Prostate gland (tissue), 2 donors: ENCODE measurements around the gene LPCAT3. TPM values are rescaled to one million over a fixed set of nuclear protein-coding genes. Genes with fewer than 3 reads are reported as not detected.

ENCODE experiments used
- DNase-seq: peaks from one replicate; pipeline ENCODE4 v3.0.0-alpha.2; 2019; ENCODE audit warnings: low spot score
- H3K27ac ChIP-seq, 2 donors: fragments of 200-600 bp; sonication (generic); 2 replicates each; pipeline ENCODE4 v1.5.1; 2017 to 2019
- H3K27me3 ChIP-seq: fragments of 200-600 bp; sonication (generic); replicated peaks from 2 replicates; pipeline ENCODE4 v1.5.1; 2019; ENCODE audit not compliant: insufficient read depth
- H3K36me3 ChIP-seq, 2 donors: fragments of 200-600 bp; sonication (generic); 1 replicate in 1 of 2; 2 replicates in 1 of 2; pipeline versions ENCODE4 v1.5.1 to v1.8.1; 2017 to 2019
- H3K4me1 ChIP-seq: fragments of 200-600 bp; sonication (generic); replicated peaks from 2 replicates; pipeline ENCODE4 v1.5.1; 2019
- H3K4me3 ChIP-seq, 2 donors: fragments of 200-600 bp; sonication (generic); 2 replicates each; pipeline ENCODE4 v1.5.1; 2017 to 2019
- H3K9me3 ChIP-seq: fragments of 200-600 bp; sonication (generic); 2 replicates; pipeline ENCODE4 v1.5.1; 2017
- POLR2A ChIP-seq: fragments of 450-650 bp; IDR thresholded peaks from one replicate; pipeline ENCODE4 v1.6.1; 2016; ENCODE audit warnings: antibody characterized with exemption, mild to moderate bottlenecking
- POLR2AphosphoS5 ChIP-seq: sonication (generic); formaldehyde crosslinking; IDR thresholded peaks from one replicate; pipeline ENCODE4 v1.6.1; 2017; ENCODE audit warnings: antibody characterized with exemption
- WGBS: methylation state at CpG from one replicate; pipeline ENCODE4 v1.1.5; 2018; 5-methylcytosine and 5-hydroxymethylcytosine counted together
- intact Hi-C: fragments of 100-400 bp; cut with DNase I; formaldehyde crosslinking; loops from one replicate; pipeline ENCODE4 v1.14.2; 2022
- total RNA-seq, 2 donors: library from RNA; depleted of rRNA; stranded (reverse); fragments of >200 nt; gene quantifications; one replicate each; pipeline ENCODE4 v1.1.0, GENCODE V29; 2016
- TF ChIP-seq, protein P1 (sequence below), 4 experiments: fragments of 200-600 bp in 2 of 4; fragments of 450-650 bp in 2 of 4; sonication (generic) in 2 of 4; IDR thresholded peaks; 1 replicate in 3 of 4; 2 replicates in 1 of 4; pipeline ENCODE4 v1.5.1; 2016 to 2019; ENCODE audit warnings: antibody characterized with exemption in 4 of 4, mild to moderate bottlenecking in 2 of 4, moderate library complexity in 2 of 4

Gene LPCAT3
- total RNA-seq, 2 donors from 2014 or later: 59.9 to 86.9 TPM

DNA sequence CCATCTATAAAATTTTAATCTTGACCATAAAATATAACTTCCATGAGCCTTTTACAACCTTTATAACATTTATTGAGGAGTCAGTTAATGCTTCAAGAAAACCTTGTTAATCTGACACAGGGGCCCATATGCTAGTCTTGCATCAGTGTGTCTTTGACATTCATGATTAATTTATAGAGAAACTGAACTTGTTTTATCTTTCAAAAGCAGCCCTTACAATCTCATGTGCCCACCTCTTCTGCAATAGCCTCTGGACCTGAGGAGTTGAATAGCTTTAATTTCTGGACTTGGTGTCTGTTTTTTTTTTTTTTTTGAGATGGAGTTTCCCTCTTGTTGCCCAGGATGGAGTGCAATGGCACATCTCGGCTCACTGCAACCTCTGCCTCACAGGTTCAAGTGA, 8.6 kb upstream of the LPCAT3 start:
- H3K9me3 ChIP-seq: no peaks in the 10 kb centered on the region
- intact Hi-C loops: no loop called here
- H3K36me3 ChIP-seq: no peaks in the 10 kb centered on the region
- 92% methylated on average over 1 of the region's 1 CpG for WGBS
- H3K27ac ChIP-seq: no peak overlapping the region
- no peak overlapping the region for H3K4me3 ChIP-seq
- no peak for DNase-seq
- no peaks in the 10 kb centered on the region for H3K27me3 ChIP-seq
- no peaks in the 10 kb centered on the region for H3K4me1 ChIP-seq
- TF ChIP-seq, protein P1, sequence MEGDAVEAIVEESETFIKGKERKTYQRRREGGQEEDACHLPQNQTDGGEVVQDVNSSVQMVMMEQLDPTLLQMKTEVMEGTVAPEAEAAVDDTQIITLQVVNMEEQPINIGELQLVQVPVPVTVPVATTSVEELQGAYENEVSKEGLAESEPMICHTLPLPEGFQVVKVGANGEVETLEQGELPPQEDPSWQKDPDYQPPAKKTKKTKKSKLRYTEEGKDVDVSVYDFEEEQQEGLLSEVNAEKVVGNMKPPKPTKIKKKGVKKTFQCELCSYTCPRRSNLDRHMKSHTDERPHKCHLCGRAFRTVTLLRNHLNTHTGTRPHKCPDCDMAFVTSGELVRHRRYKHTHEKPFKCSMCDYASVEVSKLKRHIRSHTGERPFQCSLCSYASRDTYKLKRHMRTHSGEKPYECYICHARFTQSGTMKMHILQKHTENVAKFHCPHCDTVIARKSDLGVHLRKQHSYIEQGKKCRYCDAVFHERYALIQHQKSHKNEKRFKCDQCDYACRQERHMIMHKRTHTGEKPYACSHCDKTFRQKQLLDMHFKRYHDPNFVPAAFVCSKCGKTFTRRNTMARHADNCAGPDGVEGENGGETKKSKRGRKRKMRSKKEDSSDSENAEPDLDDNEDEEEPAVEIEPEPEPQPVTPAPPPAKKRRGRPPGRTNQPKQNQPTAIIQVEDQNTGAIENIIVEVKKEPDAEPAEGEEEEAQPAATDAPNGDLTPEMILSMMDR (IDR thresholded peaks at IDR 0.05): no peak
- TF ChIP-seq POLR2A (no peak), POLR2AphosphoS5 (no peak)

DNA sequence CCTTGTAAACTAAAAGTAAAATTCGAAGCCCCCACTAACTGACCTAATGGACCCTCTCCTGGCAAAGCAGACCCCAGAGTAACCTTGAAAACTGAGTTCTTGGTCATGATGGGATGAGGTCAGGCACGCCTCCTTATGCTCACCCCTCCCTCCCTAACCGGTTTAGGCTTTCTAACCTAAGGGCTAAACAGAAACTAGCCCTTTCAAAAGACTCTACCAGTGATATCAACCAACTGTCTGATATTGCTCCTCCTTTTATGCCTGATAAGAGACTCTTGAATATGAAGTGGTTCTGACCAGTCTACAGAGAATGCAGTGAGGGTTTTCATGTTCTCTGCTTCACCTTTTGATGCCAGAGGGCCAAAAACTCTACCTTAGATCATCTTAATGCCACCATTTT, 4.8 kb upstream of the LPCAT3 start:
- no peaks in the 10 kb centered on the region for H3K9me3 ChIP-seq
- no peak overlapping the region for H3K27ac ChIP-seq
- no peaks in the 10 kb centered on the region for H3K36me3 ChIP-seq
- no peaks in the 10 kb centered on the region for H3K4me1 ChIP-seq
- DNase-seq: no peak
- H3K27me3 ChIP-seq: no peaks in the 10 kb centered on the region
- intact Hi-C loops: no loop called here
- TF ChIP-seq, protein P1 (IDR thresholded peaks at IDR 0.05): no peak
- TF ChIP-seq POLR2A: no peak
- TF ChIP-seq POLR2AphosphoS5: no peak
- 87% methylated on average over 3 of the region's 3 CpGs for WGBS
- no peak overlapping the region for H3K4me3 ChIP-seq

DNA sequence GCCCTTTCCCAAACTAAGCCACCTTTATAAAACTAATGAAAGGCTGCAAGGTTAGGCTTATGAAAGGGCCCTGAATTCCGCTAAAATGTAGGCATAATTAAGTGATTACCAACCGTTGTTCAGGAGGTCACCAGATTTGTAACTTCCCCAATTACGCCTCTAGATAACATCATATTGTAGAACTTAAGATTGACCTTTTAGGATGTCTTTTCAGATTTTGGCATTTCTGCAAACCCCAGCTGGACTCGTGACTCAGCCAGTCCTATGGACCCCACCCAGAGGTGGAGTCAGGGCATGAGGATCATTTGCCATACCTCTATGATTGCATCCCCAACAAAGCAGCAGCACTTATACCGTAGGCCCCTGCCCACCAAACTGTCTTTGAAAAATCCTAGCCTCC, 3.7 kb upstream of the LPCAT3 start:
- no peaks in the 10 kb centered on the region for H3K27me3 ChIP-seq
- no peak overlapping the region for H3K27ac ChIP-seq
- intact Hi-C loops: no loop called here
- TF ChIP-seq, protein P1 (IDR thresholded peaks at IDR 0.05): no peak
- TF ChIP-seq POLR2AphosphoS5 (no peak), POLR2A (no peak)
- H3K4me3 ChIP-seq: no peak overlapping the region
- H3K4me1 ChIP-seq: no peaks in the 10 kb centered on the region
- 85% methylated on average over 5 of the region's 5 CpGs for WGBS
- H3K36me3 ChIP-seq: no peaks in the 10 kb centered on the region
- H3K9me3 ChIP-seq: no peaks in the 10 kb centered on the region
- DNase-seq: no peak

DNA sequence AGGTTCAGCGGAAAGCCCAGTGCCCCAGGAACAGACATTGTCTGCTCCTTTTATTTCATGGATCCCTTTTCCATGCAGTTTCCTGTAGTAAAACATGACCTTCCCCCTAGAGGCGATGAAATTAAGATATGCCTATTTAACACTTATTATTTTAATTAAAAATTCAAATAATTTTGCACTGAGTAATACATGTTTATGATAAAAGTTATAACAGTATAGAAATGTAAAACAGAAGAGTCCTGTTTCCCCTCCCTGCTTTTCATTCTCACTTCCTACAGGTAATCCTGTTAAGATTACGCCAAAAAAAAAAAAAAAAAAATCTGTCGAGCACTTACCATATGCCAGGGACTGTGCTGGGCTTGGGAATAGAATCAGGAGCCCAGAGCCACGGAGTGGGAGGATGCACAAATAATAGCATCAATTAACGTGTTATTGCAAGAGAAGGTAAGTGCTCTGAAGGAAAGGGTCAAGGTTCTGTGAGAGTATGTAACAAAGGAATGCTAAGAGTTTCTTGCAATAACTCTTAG, 830 bp upstream of the LPCAT3 start:
- Histone ChIP-seq H3K4me3 (peak overlapping the region; percentile 66 to 86), H3K27me3 (no peaks in the 10 kb centered on the region), H3K9me3 (no peaks in the 10 kb centered on the region), H3K36me3 (no peaks in the 10 kb centered on the region), H3K27ac (peak overlapping the region; percentile 86), H3K4me1 (peaks cover 9% of the 10 kb centered on the region)
- TF ChIP-seq POLR2A (no peak), POLR2AphosphoS5 (no peak)
- TF ChIP-seq, protein P1 (IDR thresholded peaks at IDR 0.05): no peak
- DNase-seq: no peak
- intact Hi-C loops: loop anchor here (5.0 kb wide), 1 partner anchor 47 kb away; the partner anchor contains the start of genes EMG1 and PHB2
- 6% methylated on average over 6 of the region's 6 CpGs for WGBS

DNA sequence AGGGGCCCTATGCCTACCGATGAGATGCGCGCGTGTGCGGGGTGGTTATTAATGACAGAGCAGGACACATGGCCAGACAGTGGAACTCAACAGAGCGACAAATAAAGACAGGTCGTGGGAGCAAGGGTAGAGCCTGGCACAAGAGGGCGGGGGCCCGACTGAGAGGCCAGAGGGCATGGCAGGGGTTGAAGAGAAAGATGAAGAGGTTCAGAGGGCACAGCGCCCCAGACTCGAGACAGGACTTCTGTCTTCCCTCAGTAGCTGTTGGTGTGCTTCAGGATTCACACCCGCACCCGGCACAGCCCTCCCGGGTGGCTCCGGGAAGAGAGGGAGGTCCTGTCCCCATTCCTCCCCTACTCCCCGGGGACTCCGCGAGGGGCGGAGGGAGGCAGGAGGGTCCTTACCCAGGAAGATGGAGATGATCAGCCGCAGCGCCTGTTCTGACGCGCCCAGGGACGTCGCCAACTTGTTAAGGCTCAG, 366 bp downstream of the LPCAT3 start:
- TF ChIP-seq, protein P1 (IDR thresholded peaks at IDR 0.05): no peak
- no peak for TF ChIP-seq POLR2A
- no peak for TF ChIP-seq POLR2AphosphoS5
- DNase-seq: peak; percentile 31
- Histone ChIP-seq H3K27me3 (no peaks in the 10 kb centered on the region), H3K9me3 (no peaks in the 10 kb centered on the region), H3K27ac (peak overlapping the region; percentile 86), H3K4me3 (peak overlapping the region; percentile 66 to 86), H3K36me3 (no peaks in the 10 kb centered on the region), H3K4me1 (peaks cover 9% of the 10 kb centered on the region)
- intact Hi-C loops: loop anchor here (5.0 kb wide), 1 partner anchor 46 kb away; the partner anchor contains the start of genes EMG1 and PHB2
- 2% methylated on average over 25 of the region's 25 CpGs for WGBS
